HEK293T (cell line): ENCODE results near the gene PTPN1.

ENCODE experiments used
- BHLHE40 ChIP-seq: fragments of 450-650 bp; IDR thresholded peaks from 2 replicates; pipeline ENCODE4 v1.6.1; 2016; ENCODE audit warnings: mild to moderate bottlenecking, moderate library complexity, borderline replicate concordance
- ELF4 ChIP-seq: fragments of 450-650 bp; IDR thresholded peaks from 2 replicates; pipeline ENCODE4 v1.6.1; 2017; ENCODE audit warnings: antibody characterized with exemption
- FOXK2 ChIP-seq: fragments of 450-650 bp; IDR thresholded peaks from 2 replicates; pipeline ENCODE4 v1.6.1; 2016; ENCODE audit warnings: mild to moderate bottlenecking
- FOXM1 ChIP-seq: fragments of 450-650 bp; IDR thresholded peaks from 2 replicates; pipeline ENCODE4 v1.6.1; 2017; ENCODE audit warnings: mild to moderate bottlenecking, borderline replicate concordance
- SP1 ChIP-seq: fragments of 450-650 bp; IDR thresholded peaks from 2 replicates; pipeline ENCODE4 v1.6.1; 2017
- SUZ12 ChIP-seq: fragments of 450-650 bp; IDR thresholded peaks from 2 replicates; pipeline ENCODE4 v1.6.1; 2016; ENCODE audit warnings: mild to moderate bottlenecking
- TARDBP ChIP-seq: fragments of 450-650 bp; IDR thresholded peaks from 2 replicates; pipeline ENCODE4 v1.6.1; 2016
- ZNF384 ChIP-seq: fragments of 450-650 bp; IDR thresholded peaks from 2 replicates; pipeline ENCODE4 v1.6.1; 2016

DNA sequence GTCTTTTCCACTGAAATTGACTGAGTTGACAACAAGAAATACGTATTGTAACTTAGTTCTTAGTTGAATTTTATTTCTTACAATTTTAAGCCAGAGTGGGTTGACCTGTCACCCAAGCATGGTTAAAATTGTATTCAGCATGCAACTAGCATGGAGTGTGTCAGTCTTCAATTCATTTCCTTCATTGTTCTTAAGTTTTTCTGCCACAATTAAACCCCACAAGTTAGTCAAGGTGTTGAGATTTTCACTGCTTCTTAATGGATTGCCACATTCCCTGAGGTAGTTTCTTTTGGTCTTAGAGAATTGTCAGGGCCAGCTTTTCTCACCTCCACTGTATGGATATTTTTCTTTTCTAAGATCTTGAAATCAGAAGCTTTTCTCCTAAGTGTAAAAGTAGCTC lies 2.1 kb downstream of the PTPN1 start:
- TF ChIP-seq ELF4 (no peak), ZNF384 (no peak), FOXK2 (no peak), TARDBP (no peak), SP1 (no peak), SUZ12 (no peak), FOXM1 (no peak), BHLHE40 (no peak)
